ENCODE data around the gene AUH. TPM values are rescaled to one million over a fixed set of nuclear protein-coding genes. Genes with fewer than 3 reads are reported as not detected.

Gene AUH
- total RNA-seq, 1 donor from 2014 or later, result 14.6 TPM

- TF ChIP-seq, protein P1, sequence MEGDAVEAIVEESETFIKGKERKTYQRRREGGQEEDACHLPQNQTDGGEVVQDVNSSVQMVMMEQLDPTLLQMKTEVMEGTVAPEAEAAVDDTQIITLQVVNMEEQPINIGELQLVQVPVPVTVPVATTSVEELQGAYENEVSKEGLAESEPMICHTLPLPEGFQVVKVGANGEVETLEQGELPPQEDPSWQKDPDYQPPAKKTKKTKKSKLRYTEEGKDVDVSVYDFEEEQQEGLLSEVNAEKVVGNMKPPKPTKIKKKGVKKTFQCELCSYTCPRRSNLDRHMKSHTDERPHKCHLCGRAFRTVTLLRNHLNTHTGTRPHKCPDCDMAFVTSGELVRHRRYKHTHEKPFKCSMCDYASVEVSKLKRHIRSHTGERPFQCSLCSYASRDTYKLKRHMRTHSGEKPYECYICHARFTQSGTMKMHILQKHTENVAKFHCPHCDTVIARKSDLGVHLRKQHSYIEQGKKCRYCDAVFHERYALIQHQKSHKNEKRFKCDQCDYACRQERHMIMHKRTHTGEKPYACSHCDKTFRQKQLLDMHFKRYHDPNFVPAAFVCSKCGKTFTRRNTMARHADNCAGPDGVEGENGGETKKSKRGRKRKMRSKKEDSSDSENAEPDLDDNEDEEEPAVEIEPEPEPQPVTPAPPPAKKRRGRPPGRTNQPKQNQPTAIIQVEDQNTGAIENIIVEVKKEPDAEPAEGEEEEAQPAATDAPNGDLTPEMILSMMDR (IDR thresholded peaks at IDR 0.05), result no peak
- Mint-ChIP-seq H3K4me1 (ENCODE audit: unreplicated experiment) (peaks cover 7% of the 10 kb centered on the region), H3K36me3 (ENCODE audit: unreplicated experiment) (peaks cover 16% of the 10 kb centered on the region)
Measured at GRCh38 chr9:91217388-91217787, 144.3 kb downstream of the AUH start.

GRCh38 chr9:91214867-91215266 is 146.9 kb downstream of the AUH start:
- H3K4me1 Mint-ChIP-seq (ENCODE audit: unreplicated experiment), result peaks cover 10% of the 10 kb centered on the region
- TF ChIP-seq, protein P1 (IDR thresholded peaks at IDR 0.05), result no peak
- no peak overlapping the region for H3K27ac Mint-ChIP-seq (ENCODE audit: unreplicated experiment)
- DNase-seq (ENCODE audit: extremely low spot score, unreplicated experiment), result no peak
- H3K36me3 Mint-ChIP-seq (ENCODE audit: unreplicated experiment), result peaks cover 14% of the 10 kb centered on the region
- no peaks in the 10 kb centered on the region for H3K9me3 Mint-ChIP-seq (ENCODE audit: unreplicated experiment)
- H3K4me3 Mint-ChIP-seq (ENCODE audit: unreplicated experiment), result no peak overlapping the region
- H3K27me3 Mint-ChIP-seq (ENCODE audit: unreplicated experiment), result no peaks in the 10 kb centered on the region

More at GRCh38 chr9:91217388-91217787, 144.3 kb downstream of the AUH start:
- H3K27me3 Mint-ChIP-seq (ENCODE audit: unreplicated experiment), result no peaks in the 10 kb centered on the region
- no peak for DNase-seq (ENCODE audit: extremely low spot score, unreplicated experiment)
- H3K9me3 Mint-ChIP-seq (ENCODE audit: unreplicated experiment), result no peaks in the 10 kb centered on the region
- H3K27ac Mint-ChIP-seq (ENCODE audit: unreplicated experiment), result no peak overlapping the region
- no peak overlapping the region for H3K4me3 Mint-ChIP-seq (ENCODE audit: unreplicated experiment)

DNA sequence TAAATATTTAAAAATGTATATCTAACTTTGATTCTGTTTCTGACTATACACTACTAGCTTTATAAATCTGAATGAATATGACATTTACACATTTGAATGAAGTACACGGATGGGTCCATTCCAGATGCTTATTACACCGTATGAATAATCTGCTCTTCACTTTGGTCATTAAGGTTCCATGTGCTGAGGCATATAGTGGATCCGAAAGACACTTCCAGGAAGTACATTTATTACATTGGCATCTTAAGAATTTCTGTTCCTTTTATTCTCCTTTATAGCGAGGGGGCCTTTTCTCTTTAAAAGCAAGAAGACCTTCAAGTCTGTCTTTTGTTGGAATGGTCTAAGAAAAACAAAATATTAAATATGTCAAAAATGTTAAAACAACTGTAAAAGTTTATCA is 147.6 kb downstream of the AUH start:
- no peak overlapping the region for H3K27ac Mint-ChIP-seq (ENCODE audit: unreplicated experiment)
- H3K4me1 Mint-ChIP-seq (ENCODE audit: unreplicated experiment), result peaks cover 10% of the 10 kb centered on the region
- DNase-seq (ENCODE audit: extremely low spot score, unreplicated experiment), result no peak

GRCh38 chr9:91212596-91213243 is 149.0 kb downstream of the AUH start:
- Mint-ChIP-seq H3K9me3 (ENCODE audit: unreplicated experiment) (no peaks in the 10 kb centered on the region), H3K4me3 (ENCODE audit: unreplicated experiment) (no peak overlapping the region), H3K36me3 (ENCODE audit: unreplicated experiment) (peaks cover 6% of the 10 kb centered on the region), H3K4me1 (ENCODE audit: unreplicated experiment) (peaks cover 22% of the 10 kb centered on the region), H3K27ac (ENCODE audit: unreplicated experiment) (no peak overlapping the region), H3K27me3 (ENCODE audit: unreplicated experiment) (no peaks in the 10 kb centered on the region)
- DNase-seq (ENCODE audit: extremely low spot score, unreplicated experiment), result no peak
- TF ChIP-seq, protein P1 (IDR thresholded peaks at IDR 0.05), result no peak

More for the DNA sequence above, 147.6 kb downstream of the AUH start:
- Mint-ChIP-seq H3K36me3 (ENCODE audit: unreplicated experiment) (peaks cover 12% of the 10 kb centered on the region), H3K4me3 (ENCODE audit: unreplicated experiment) (no peak overlapping the region), H3K27me3 (ENCODE audit: unreplicated experiment) (no peaks in the 10 kb centered on the region), H3K9me3 (ENCODE audit: unreplicated experiment) (no peaks in the 10 kb centered on the region)
- TF ChIP-seq, protein P1 (IDR thresholded peaks at IDR 0.05), result no peak

- Mint-ChIP-seq H3K9me3 (ENCODE audit: unreplicated experiment) (no peaks in the 10 kb centered on the region), H3K4me1 (ENCODE audit: unreplicated experiment) (peaks cover 28% of the 10 kb centered on the region), H3K27me3 (ENCODE audit: unreplicated experiment) (no peaks in the 10 kb centered on the region), H3K4me3 (ENCODE audit: unreplicated experiment) (no peak overlapping the region), H3K36me3 (ENCODE audit: unreplicated experiment) (peaks cover 3% of the 10 kb centered on the region), H3K27ac (ENCODE audit: unreplicated experiment) (no peak overlapping the region)
- no peak for DNase-seq (ENCODE audit: extremely low spot score, unreplicated experiment)
- TF ChIP-seq, protein P1 (IDR thresholded peaks at IDR 0.05), result no peak
Measured at GRCh38 chr9:91211919-91212318, 149.8 kb downstream of the AUH start.
